Loucy (cell line): ENCODE results near the gene ABCF2.

Source experiments
- H2AFZ ChIP-seq: fragments of 200-600 bp; sonication (generic); 2 replicates; pipeline ENCODE4 v1.6.0; 2016; ENCODE audit warnings: antibody characterized with exemption, mild to moderate bottlenecking, low read length, moderate library complexity
- H3F3A ChIP-seq: fragments of 200-600 bp; 2 replicates; pipeline ENCODE4 v1.6.0; 2016; ENCODE audit warnings: antibody characterized with exemption, low read depth, mild to moderate bottlenecking
- H3K27me3 ChIP-seq: fragments of 200-600 bp; sonication (generic); 2 replicates; pipeline ENCODE4 v1.6.1; 2014; ENCODE audit warnings: low read length, mild to moderate bottlenecking; ENCODE audit not compliant: insufficient read depth, poor library complexity, severe bottlenecking
- H3K36me3 ChIP-seq: fragments of 200-600 bp; sonication (generic); 2 replicates; pipeline ENCODE4 v1.6.1; 2016; ENCODE audit warnings: low read length; ENCODE audit not compliant: insufficient read depth
- H3K4me1 ChIP-seq: fragments of 200-600 bp; sonication (generic); 2 replicates; pipeline ENCODE4 v1.5.1; 2014; ENCODE audit warnings: low read length, mild to moderate bottlenecking; ENCODE audit not compliant: insufficient read depth, poor library complexity, severe bottlenecking
- H3K4me2 ChIP-seq: fragments of 200-600 bp; sonication (generic); 2 replicates; pipeline ENCODE4 v1.6.0; 2014; ENCODE audit warnings: antibody characterized with exemption, low read length, low read depth, mild to moderate bottlenecking; ENCODE audit not compliant: poor library complexity, severe bottlenecking
- H3K4me3 ChIP-seq: fragments of 200-600 bp; sonication (generic); 2 replicates; pipeline ENCODE4 v1.5.1; 2014; ENCODE audit warnings: low read length, mild to moderate bottlenecking, mixed read lengths; ENCODE audit not compliant: poor library complexity, severe bottlenecking
- H3K79me2 ChIP-seq: fragments of 200-600 bp; sonication (generic); 2 replicates; pipeline ENCODE4 v1.6.1; 2014; ENCODE audit warnings: low read length; ENCODE audit not compliant: insufficient read depth
- H3K9ac ChIP-seq: fragments of 200-600 bp; sonication (generic); 2 replicates; pipeline ENCODE4 v1.6.0; 2014; ENCODE audit warnings: mild to moderate bottlenecking, low read depth, low read length, moderate library complexity; ENCODE audit not compliant: poor library complexity, severe bottlenecking
- H3K9me2 ChIP-seq: fragments of 200-600 bp; sonication (generic); replicated peaks from 2 replicates; pipeline ENCODE4 v1.6.1; 2016; ENCODE audit warnings: low read depth, low read length, mixed read lengths
- H3K9me3 ChIP-seq: fragments of 200-600 bp; sonication (generic); 2 replicates; pipeline ENCODE4 v1.6.1; 2014; ENCODE audit warnings: mild to moderate bottlenecking, antibody characterized with exemption, low read length, low read depth; ENCODE audit not compliant: insufficient read depth
- H4K20me1 ChIP-seq: fragments of 200-600 bp; sonication (generic); 2 replicates; pipeline ENCODE4 v1.6.0; 2014; ENCODE audit warnings: antibody characterized with exemption, low read length, mild to moderate bottlenecking; ENCODE audit not compliant: insufficient read depth, poor library complexity, severe bottlenecking
- EZH2phosphoT487 ChIP-seq: fragments of 200-600 bp; IDR thresholded peaks from 2 replicates; pipeline ENCODE4 v1.6.1; 2018; ENCODE audit warnings: antibody characterized with exemption, mild to moderate bottlenecking, moderate library complexity, borderline replicate concordance
- TF ChIP-seq, protein P1 (sequence below): fragments of 200-600 bp; sonication (generic); conservative IDR thresholded peaks from 2 replicates; pipeline ENCODE4 v1.5.1; 2014; ENCODE audit warnings: mild to moderate bottlenecking, antibody characterized with exemption, low read length

The ABCF2 gene

DNA sequence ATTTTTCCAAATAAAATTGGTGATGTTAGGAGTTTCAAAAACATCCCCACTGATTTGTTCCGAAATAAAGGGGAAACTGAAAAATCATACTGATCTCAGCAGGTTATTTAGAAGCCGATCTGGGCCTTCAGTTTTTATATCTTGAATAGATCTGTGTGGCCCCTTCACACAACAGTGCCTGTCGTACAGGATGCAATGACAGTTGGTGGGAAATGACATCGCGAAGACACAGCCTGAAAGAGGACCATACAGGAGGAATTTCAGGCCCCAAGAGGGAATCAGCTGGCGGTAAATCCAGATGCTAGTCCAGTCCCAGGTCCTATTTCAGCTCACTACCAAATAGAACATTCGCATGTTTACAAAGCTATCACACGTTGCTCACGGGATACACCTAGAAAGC is 19.7 kb downstream of the ABCF2 start:
- no peaks in the 10 kb centered on the region for H4K20me1 ChIP-seq
- H3K4me2 ChIP-seq = peak overlapping the region; percentile 83
- H3K4me3 ChIP-seq = peak overlapping the region; percentile 55
- H3K79me2 ChIP-seq = no peaks in the 10 kb centered on the region
- peak overlapping the region; percentile 63 for H3K9ac ChIP-seq
- H3F3A ChIP-seq = 0 out of 2 replicates have a peak, but pooled peaks cover 7% of the 10 kb centered on the region
- H3K27me3 ChIP-seq = no peaks in the 10 kb centered on the region
- no peaks in the 10 kb centered on the region; the same call in 1 of the 2 replicates for H3K36me3 ChIP-seq
- H3K4me1 ChIP-seq = peaks cover 44% of the 10 kb centered on the region
- H3K9me2 ChIP-seq = no peaks in the 10 kb centered on the region
- H2AFZ ChIP-seq = 0 out of 2 replicates have a peak overlapping the region, but pooled peaks have one; percentile 1
- no peaks in the 10 kb centered on the region for H3K9me3 ChIP-seq
- TF ChIP-seq, protein P1, sequence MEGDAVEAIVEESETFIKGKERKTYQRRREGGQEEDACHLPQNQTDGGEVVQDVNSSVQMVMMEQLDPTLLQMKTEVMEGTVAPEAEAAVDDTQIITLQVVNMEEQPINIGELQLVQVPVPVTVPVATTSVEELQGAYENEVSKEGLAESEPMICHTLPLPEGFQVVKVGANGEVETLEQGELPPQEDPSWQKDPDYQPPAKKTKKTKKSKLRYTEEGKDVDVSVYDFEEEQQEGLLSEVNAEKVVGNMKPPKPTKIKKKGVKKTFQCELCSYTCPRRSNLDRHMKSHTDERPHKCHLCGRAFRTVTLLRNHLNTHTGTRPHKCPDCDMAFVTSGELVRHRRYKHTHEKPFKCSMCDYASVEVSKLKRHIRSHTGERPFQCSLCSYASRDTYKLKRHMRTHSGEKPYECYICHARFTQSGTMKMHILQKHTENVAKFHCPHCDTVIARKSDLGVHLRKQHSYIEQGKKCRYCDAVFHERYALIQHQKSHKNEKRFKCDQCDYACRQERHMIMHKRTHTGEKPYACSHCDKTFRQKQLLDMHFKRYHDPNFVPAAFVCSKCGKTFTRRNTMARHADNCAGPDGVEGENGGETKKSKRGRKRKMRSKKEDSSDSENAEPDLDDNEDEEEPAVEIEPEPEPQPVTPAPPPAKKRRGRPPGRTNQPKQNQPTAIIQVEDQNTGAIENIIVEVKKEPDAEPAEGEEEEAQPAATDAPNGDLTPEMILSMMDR = no peak
- TF ChIP-seq EZH2phosphoT487 = no peak

DNA sequence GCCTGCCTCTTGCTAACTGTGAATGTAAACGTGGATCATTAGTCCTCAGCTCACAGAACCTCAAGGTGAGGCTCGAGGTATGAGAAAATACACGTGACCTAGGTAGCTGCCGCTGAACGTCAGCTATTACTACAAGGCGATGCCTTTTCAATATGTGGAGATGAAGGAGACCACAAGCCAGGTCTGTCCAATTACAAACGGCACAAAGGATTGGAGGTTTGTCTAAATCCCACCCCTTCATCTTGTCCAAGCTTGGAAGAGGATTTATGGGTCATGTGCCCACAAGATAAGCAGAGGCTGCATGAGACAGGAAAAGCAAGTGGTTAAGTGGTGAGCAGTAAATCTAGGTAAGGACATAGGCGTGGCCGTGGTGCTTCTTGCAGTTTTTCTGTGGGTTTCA is 20.1 kb downstream of the ABCF2 start:
- no peaks in the 10 kb centered on the region for H3K9me2 ChIP-seq
- H3K9ac ChIP-seq = peak overlapping the region; percentile 57
- no peaks in the 10 kb centered on the region for H3K27me3 ChIP-seq
- H3K79me2 ChIP-seq = no peaks in the 10 kb centered on the region
- peaks cover 44% of the 10 kb centered on the region for H3K4me1 ChIP-seq
- no peaks in the 10 kb centered on the region for H4K20me1 ChIP-seq
- 0 out of 2 replicates have a peak overlapping the region, but pooled peaks have one; percentile 1 for H2AFZ ChIP-seq
- TF ChIP-seq, protein P1 = no peak
- no peak for TF ChIP-seq EZH2phosphoT487
- H3K9me3 ChIP-seq = no peaks in the 10 kb centered on the region
- H3K36me3 ChIP-seq = no peaks in the 10 kb centered on the region
- H3K4me2 ChIP-seq = peak overlapping the region; percentile 83
- peak overlapping the region; percentile 55 for H3K4me3 ChIP-seq
- 0 out of 2 replicates have a peak, but pooled peaks cover 7% of the 10 kb centered on the region for H3F3A ChIP-seq

DNA sequence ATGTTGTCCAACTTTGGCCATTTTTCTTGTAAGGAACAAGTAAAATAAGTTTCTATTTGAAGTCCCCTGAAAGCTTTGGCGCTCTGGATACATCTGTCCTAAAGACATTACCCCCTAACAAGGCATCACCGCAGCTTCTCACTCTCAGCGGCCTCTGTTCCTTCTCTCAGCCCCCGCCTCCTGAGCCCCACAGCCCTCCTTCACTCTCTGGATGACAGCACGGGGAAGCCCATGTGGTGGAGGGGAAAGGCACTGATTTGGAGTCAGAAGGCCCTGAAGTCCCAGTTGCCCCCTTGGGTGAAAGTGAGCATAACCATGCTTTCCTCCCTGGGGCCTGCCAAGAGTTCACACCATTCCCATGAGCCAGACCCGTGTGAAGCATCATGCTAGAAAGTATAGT is 21.3 kb downstream of the ABCF2 start:
- Histone ChIP-seq H3K27me3 (no peaks in the 10 kb centered on the region), H3F3A (0 out of 2 replicates have a peak, but pooled peaks cover 7% of the 10 kb centered on the region)
- TF ChIP-seq, protein P1 = no peak
- no peak for TF ChIP-seq EZH2phosphoT487

More for the DNA sequence above, 21.3 kb downstream of the ABCF2 start:
- Histone ChIP-seq H3K4me2 (no peak overlapping the region), H4K20me1 (no peaks in the 10 kb centered on the region), H3K9me2 (no peaks in the 10 kb centered on the region), H3K79me2 (no peaks in the 10 kb centered on the region), H3K36me3 (no peaks in the 10 kb centered on the region), H3K4me1 (peaks cover 44% of the 10 kb centered on the region), H3K9ac (peak overlapping the region; percentile 57), H3K4me3 (no peak overlapping the region), H3K9me3 (no peaks in the 10 kb centered on the region), H2AFZ (no peak overlapping the region)
